ENCODE data around the gene CELF1. TPM values are rescaled to one million over a fixed set of nuclear protein-coding genes. Genes with fewer than 3 reads are reported as not detected.

CELF1 gene
- total and polyA plus RNA-seq, 12 donors: 28.1 to 128 (median 101) TPM

DNA sequence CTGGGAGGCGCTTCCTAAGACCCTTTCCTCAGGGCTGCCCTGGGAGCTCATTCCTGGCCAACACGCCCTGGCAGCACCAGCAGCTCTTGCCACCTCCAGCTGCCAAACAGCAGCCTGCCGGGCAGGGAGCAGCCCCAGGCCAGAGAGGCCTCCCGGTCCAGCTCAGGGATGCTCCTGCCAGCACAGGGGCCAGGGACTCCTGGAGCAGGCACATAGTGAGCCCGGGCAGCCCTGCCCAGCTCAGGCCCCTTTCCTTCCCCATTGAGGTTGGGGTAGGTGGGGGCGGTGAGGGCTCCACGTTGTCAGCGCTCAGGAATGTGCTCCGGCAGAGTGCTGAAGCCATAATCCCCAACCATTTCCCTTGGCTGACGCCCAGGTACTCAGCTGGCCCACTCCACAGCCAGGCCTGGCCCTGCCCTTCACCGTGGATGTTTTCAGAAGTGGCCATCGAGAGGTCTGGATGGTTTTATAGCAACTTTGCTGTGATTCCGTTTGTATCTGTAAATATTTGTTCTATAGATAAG, 136.9 kb downstream of the CELF1 start:
- intact Hi-C loops (cut with DNase I): no loop called here
- peaks cover 0 to 74% of the 10 kb centered on the region in 2 donors for H3K36me3 ChIP-seq (replicated peaks in 1 of 2)

More for the DNA sequence above, 136.9 kb downstream of the CELF1 start:
- no peaks in the 10 kb centered on the region for H3K27me3 ChIP-seq
- TF ChIP-seq, protein P1, sequence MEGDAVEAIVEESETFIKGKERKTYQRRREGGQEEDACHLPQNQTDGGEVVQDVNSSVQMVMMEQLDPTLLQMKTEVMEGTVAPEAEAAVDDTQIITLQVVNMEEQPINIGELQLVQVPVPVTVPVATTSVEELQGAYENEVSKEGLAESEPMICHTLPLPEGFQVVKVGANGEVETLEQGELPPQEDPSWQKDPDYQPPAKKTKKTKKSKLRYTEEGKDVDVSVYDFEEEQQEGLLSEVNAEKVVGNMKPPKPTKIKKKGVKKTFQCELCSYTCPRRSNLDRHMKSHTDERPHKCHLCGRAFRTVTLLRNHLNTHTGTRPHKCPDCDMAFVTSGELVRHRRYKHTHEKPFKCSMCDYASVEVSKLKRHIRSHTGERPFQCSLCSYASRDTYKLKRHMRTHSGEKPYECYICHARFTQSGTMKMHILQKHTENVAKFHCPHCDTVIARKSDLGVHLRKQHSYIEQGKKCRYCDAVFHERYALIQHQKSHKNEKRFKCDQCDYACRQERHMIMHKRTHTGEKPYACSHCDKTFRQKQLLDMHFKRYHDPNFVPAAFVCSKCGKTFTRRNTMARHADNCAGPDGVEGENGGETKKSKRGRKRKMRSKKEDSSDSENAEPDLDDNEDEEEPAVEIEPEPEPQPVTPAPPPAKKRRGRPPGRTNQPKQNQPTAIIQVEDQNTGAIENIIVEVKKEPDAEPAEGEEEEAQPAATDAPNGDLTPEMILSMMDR (IDR thresholded peaks at IDR 0.05): no peak
- TF ChIP-seq POLR2A (IDR thresholded peaks at IDR 0.05): no peak
- 21 to 39% (median 25%) methylated on average over 7 to 13 of the region's 13 CpGs for WGBS, 4 donors
- no peak overlapping the region for H3K4me3 ChIP-seq
- H3K27ac ChIP-seq: peak overlapping the region in 4 of 5 donors; percentile 55 to 92 (median 68)
- peaks cover 0 to 14% of the 10 kb centered on the region in 2 donors for H3K4me1 ChIP-seq (replicated peaks in 1 of 2)
- no peaks in the 10 kb centered on the region for H3K9me3 ChIP-seq (replicated peaks in 1 of 3)
- peak in 6 of 7 donors; percentile 76 to 88 (median 82) for DNase-seq

Small RNAs within 50 kb of the gene (small RNA-seq; reads per million reads assigned to genes)
- gene RN7SL652P (0 reads per million in 2 donors), gene RNU5E-10P (0 reads per million in 2 donors)

Other genes starting within 250 kb of the CELF1 start
- gene MYBPC3, start 200.4 kb downstream of the CELF1 start, total RNA-seq: 1 to 10 TPM in 8 of 9 donors, under 1 TPM in 1; 0.54 to 4.9 (median 2.0) TPM
- 1 to 10 TPM; 1.5 to 5.8 (median 2.9) TPM for gene MYBPC3, start 200.4 kb downstream of the CELF1 start, polyA plus RNA-seq
- 10 to 100 TPM in 8 of 9 donors, 1 to 10 TPM in 1; 2.7 to 65.6 (median 40.6) TPM for gene SPI1, start 174.6 kb downstream of the CELF1 start, total RNA-seq
- gene SPI1, start 174.6 kb downstream of the CELF1 start, polyA plus RNA-seq: 10 to 100 TPM in 2 of 3 donors, 1 to 10 TPM in 1; 7.0 to 79.2 (median 43.0) TPM
- 10 to 100 TPM; 29.2 to 92.9 (median 57.7) TPM for gene SLC39A13, start 144.5 kb downstream of the CELF1 start, total RNA-seq
- gene SLC39A13, start 144.5 kb downstream of the CELF1 start, polyA plus RNA-seq: 10 to 100 TPM in 2 of 3 donors, 1 to 10 TPM in 1; 8.2 to 80.5 (median 64.5) TPM
- gene PSMC3, start 126.7 kb downstream of the CELF1 start, total RNA-seq: 100 to 1,000 TPM in 6 of 9 donors, 10 to 100 TPM in 3; 85.4 to 173 (median 128) TPM
- 100 to 1,000 TPM; 110 to 291 (median 137) TPM for gene PSMC3, start 126.7 kb downstream of the CELF1 start, polyA plus RNA-seq
- gene RAPSN, start 104.0 kb downstream of the CELF1 start, total RNA-seq: 1 to 10 TPM in 7 of 9 donors, under 1 TPM in 2; 0.18 to 5.1 (median 1.9) TPM
- gene RAPSN, start 104.0 kb downstream of the CELF1 start, polyA plus RNA-seq: 1 to 10 TPM in 2 of 3 donors, under 1 TPM in 1; 0.33 to 4.7 (median 3.9) TPM
- gene PTPMT1, start 12.5 kb upstream of the CELF1 start, total RNA-seq: 100 to 1,000 TPM in 4 of 9 donors, 10 to 100 TPM in 5; 52.1 to 180 (median 84.9) TPM
- 100 to 1,000 TPM in 1 of 3 donors, 10 to 100 TPM in 2; 57.2 to 101 (median 86.2) TPM for gene PTPMT1, start 12.5 kb upstream of the CELF1 start, polyA plus RNA-seq
- 10 to 100 TPM; 16.8 to 32.7 (median 27.4) TPM for gene KBTBD4, start 25.8 kb upstream of the CELF1 start, total RNA-seq
- 10 to 100 TPM in 1 of 3 donors, 1 to 10 TPM in 2; 8.2 to 23.3 (median 8.4) TPM for gene KBTBD4, start 25.8 kb upstream of the CELF1 start, polyA plus RNA-seq
- 100 to 1,000 TPM in 8 of 9 donors, 10 to 100 TPM in 1; 95.8 to 168 (median 131) TPM for gene NDUFS3, start 25.9 kb upstream of the CELF1 start, total RNA-seq
- gene NDUFS3, start 25.9 kb upstream of the CELF1 start, polyA plus RNA-seq: 100 to 1,000 TPM; 145 to 385 (median 331) TPM
- under 1 TPM in 1 of 9 donors, not detected in 8; 0.38 TPM for gene FAM180B, start 33.5 kb upstream of the CELF1 start, total RNA-seq
- under 1 TPM in 2 of 3 donors, not detected in 1; 0.16 to 0.24 TPM for gene FAM180B, start 33.5 kb upstream of the CELF1 start, polyA plus RNA-seq
- 1 to 10 TPM in 8 of 9 donors, under 1 TPM in 1; 0.74 to 6.8 (median 2.5) TPM for gene C1QTNF4, start 41.3 kb upstream of the CELF1 start, total RNA-seq
- gene C1QTNF4, start 41.3 kb upstream of the CELF1 start, polyA plus RNA-seq: 1 to 10 TPM in 2 of 3 donors, not detected in 1; 3.3 to 4.3 TPM
- gene MTCH2, start 89.4 kb upstream of the CELF1 start, total RNA-seq: 100 to 1,000 TPM in 3 of 9 donors, 10 to 100 TPM in 6; 49.7 to 176 (median 89.7) TPM
- gene MTCH2, start 89.4 kb upstream of the CELF1 start, polyA plus RNA-seq: 10 to 100 TPM; 22.0 to 90.4 (median 31.5) TPM
- 1 to 10 TPM in 6 of 9 donors, under 1 TPM in 3; 0.18 to 9.4 (median 2.6) TPM for gene AGBL2, start 162.2 kb upstream of the CELF1 start, total RNA-seq
- 10 to 100 TPM in 1 of 3 donors, 1 to 10 TPM in 1, under 1 TPM in 1; 0.37 to 11.3 (median 9.2) TPM for gene AGBL2, start 162.2 kb upstream of the CELF1 start, polyA plus RNA-seq
- gene FNBP4, start 214.2 kb upstream of the CELF1 start, total RNA-seq: 100 to 1,000 TPM in 3 of 9 donors, 10 to 100 TPM in 6; 35.6 to 148 (median 68.3) TPM
- gene FNBP4, start 214.2 kb upstream of the CELF1 start, polyA plus RNA-seq: 10 to 100 TPM; 55.7 to 82.3 (median 76.2) TPM

All from adrenal gland (tissue), 12 donors.